Measurements from ENCODE around the gene KBTBD4.

Gene KBTBD4

GRCh38 chr11:47615249-47615648, 36.5 kb upstream of the KBTBD4 start:
- FAIRE-seq (no peak), DNase-seq (ENCODE audit: insufficient read length, low spot score) (no peak)
- TF ChIP-seq CTCF (IDR thresholded peaks at IDR 0.05; ENCODE audit: insufficient read depth, missing control alignments) = no peak

DNA sequence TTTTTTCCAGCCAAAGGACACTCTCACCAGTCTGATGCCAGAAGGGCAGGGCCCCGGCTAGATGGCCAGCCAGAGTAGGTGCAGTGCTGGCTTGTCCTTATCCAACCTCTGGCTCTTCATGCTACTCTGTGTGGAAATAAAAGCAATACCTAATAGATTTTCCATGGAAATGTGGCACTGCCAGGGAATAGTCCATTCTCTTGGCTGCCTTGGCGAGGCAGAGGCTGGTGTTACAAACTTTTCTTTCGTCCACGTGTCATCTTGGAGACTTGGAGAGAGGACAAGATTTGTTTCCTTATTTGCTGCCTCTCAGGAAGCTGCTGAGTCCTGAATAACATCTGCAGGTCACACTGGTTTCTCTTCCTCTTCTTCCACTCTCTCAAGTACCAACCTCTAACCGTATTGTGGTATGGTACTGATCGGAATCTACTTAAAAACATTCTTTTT, 32.6 kb upstream of the KBTBD4 start:
- FAIRE-seq = no peak
- no peak for TF ChIP-seq CTCF (IDR thresholded peaks at IDR 0.05; ENCODE audit: insufficient read depth, missing control alignments)
- DNase-seq (ENCODE audit: insufficient read length, low spot score) = no peak

DNA sequence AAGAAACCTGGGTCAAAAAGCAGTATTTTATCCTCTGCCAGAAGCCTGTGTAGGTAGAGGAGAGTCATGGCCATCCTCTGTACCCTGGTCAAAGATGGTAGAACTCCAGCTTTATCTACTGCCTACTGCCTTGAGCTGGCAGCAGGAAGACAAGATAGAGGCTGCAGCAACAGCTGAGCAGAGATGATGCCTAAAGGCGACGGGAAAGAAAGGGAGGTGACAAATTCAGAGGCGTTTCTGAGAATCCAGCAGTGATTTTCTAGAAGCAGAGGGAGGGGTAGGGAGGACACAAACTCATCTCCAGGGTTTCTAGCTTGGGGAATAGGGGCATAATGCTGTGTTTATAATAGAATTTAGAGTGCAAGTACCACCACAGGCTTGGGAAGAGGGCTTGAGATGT, 30.9 kb upstream of the KBTBD4 start:
- no peak for TF ChIP-seq CTCF (IDR thresholded peaks at IDR 0.05; ENCODE audit: insufficient read depth, missing control alignments)
- FAIRE-seq = no peak
- no peak for DNase-seq (ENCODE audit: insufficient read length, low spot score)

- TF ChIP-seq CTCF (IDR thresholded peaks at IDR 0.05; ENCODE audit: insufficient read depth, missing control alignments) = no peak
- no peak for FAIRE-seq
- DNase-seq (ENCODE audit: insufficient read length, low spot score) = no peak
These were observed 28.6 kb upstream of the KBTBD4 start for GRCh38 chr11:47607380-47607779.

DNA sequence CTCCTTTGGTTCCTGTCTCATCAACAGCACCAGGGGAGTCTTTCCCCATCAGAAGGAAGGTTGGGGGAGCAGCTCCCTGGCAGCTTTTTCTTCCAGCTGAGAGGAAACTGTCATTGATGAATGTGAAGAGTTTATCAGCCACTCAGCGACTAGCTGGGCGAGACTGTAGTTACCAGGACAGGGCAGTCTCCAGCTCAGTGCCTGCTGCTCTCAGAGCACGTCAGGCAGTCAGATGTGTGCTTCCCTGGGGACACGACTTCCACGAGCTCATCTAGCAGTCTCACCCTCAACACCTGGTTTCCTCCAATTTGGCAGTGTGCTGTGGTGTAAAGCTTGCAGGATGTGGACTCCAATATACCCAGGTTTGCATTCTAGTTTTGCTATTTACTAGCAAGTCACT, 28.0 kb upstream of the KBTBD4 start:
- DNase-seq (ENCODE audit: insufficient read length, low spot score) (no peak), FAIRE-seq (no peak)
- TF ChIP-seq CTCF (IDR thresholded peaks at IDR 0.05; ENCODE audit: insufficient read depth, missing control alignments) = no peak

DNA sequence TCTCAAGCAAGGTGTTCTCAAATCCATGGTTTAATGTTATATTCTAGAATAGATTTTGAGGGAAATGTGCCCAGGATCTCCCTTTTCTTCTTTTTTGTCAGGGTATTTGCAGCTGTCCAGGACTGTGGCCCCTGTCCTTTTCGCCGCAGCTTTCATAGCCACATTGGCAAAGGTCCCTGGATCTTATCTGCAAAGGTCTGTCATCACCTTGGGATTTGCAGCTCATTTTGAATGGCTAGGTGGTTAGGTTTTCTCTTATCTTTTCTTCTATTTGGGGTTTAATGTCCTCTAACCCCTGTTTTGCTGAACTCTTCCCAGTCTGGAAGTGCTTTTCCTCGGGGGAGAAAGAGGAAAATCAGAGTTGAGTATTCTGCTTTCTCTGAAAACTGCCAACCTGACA, 27.2 kb upstream of the KBTBD4 start:
- DNase-seq (ENCODE audit: insufficient read length, low spot score) (no peak), FAIRE-seq (no peak)
- TF ChIP-seq CTCF (IDR thresholded peaks at IDR 0.05; ENCODE audit: insufficient read depth, missing control alignments) = no peak

- FAIRE-seq (no peak), DNase-seq (ENCODE audit: insufficient read length, low spot score) (no peak)
- no peak for TF ChIP-seq CTCF (IDR thresholded peaks at IDR 0.05; ENCODE audit: insufficient read depth, missing control alignments)
These were observed 24.5 kb upstream of the KBTBD4 start for GRCh38 chr11:47603295-47603694.

All from D721Med (cell line).